ENCODE data around the gene ARHGEF1.

ARHGEF1 gene

DNA sequence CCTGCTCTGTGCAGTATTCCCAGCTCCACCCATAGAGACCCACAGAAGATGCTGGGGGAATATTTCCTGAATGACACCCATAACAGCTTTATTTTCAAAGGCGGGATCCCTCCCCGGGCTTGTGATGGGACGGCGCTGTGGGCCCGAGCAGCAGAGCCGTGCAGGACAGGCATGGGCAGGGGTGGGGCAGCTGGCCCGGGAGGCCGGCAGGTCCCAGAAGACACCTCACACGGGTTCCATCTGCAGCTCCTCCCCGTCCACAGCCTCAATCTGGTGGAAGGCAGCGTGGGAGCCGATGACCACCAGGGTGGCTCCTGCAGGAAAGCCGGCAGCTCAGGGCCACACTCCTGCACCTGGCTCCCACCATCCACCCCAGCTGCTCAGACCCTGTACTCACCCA, 73.6 kb downstream of the ARHGEF1 start:
- DNase-seq (ENCODE audit: low read depth in 2 of 2) = no peak

All from activated CD8-positive, alpha-beta memory T cell treated with anti-CD3 and anti-CD28 coated beads for 4 hours (primary cell).